PC-3 (cell line): ENCODE data around the gene KAT6B. TPM values are rescaled to one million over a fixed set of nuclear protein-coding genes. Genes with fewer than 3 reads are reported as not detected.

ENCODE experiments used
- ATAC-seq: fragments of 200-7000 bp; cut with Tn5 transposase; 2 replicates; pipeline ENCODE4 v1.9.1; 2020; ENCODE audit warnings: mild to moderate bottlenecking, moderate library complexity
- BruUV-seq: library from RNA; stranded (reverse); fragments of 400-500 nt; replicated peaks from 2 replicates; lab custom pipeline; 2021; lab: Mats Ljungman, UMichigan
- CTCF ChIA-PET: fragments of 300-600 bp; sonication (Branson Sonifier 250); formaldehyde crosslinking; loops from one replicate; lab custom pipeline; 2022; ENCODE audit warnings: antibody characterized with exemption; lab: Charles Lee
- POLR2A ChIA-PET: fragments of 300-600 bp; sonication (Branson Sonifier 250); formaldehyde crosslinking; loops from one replicate; lab custom pipeline; 2022; ENCODE audit warnings: antibody characterized with exemption; ENCODE audit not compliant: unreplicated experiment; lab: Charles Lee
- DNase-seq: peaks from one replicate; pipeline ENCODE4 v3.0.0-alpha.2; 2015
- H2AFZ ChIP-seq: fragments of 300-600 bp; sonication (generic); 2 replicates; pipeline ENCODE4 v1.6.0; 2016; ENCODE audit warnings: antibody characterized with exemption, low read length
- H3F3A ChIP-seq: fragments of 300-600 bp; sonication (generic); one replicate; pipeline ENCODE4 v1.6.0; 2017; ENCODE audit warnings: antibody characterized with exemption, low read length, control low read depth, mild to moderate bottlenecking; ENCODE audit not compliant: unreplicated experiment
- H3K27ac ChIP-seq: fragments of 300-600 bp; sonication (generic); 2 replicates; pipeline ENCODE4 v1.5.1; 2016; ENCODE audit warnings: mild to moderate bottlenecking, low read length
- H3K27me3 ChIP-seq: fragments of 300-600 bp; sonication (generic); 2 replicates; pipeline ENCODE4 v1.6.1; 2016; ENCODE audit warnings: low read length, mixed read lengths
- H3K36me3 ChIP-seq: fragments of 300-600 bp; sonication (generic); 2 replicates; pipeline ENCODE4 v1.6.1; 2016; ENCODE audit warnings: low read depth, mixed run types, low read length, mixed read lengths
- H3K4me1 ChIP-seq: fragments of 300-600 bp; sonication (generic); 2 replicates; pipeline ENCODE4 v1.5.1; 2016; ENCODE audit warnings: low read length; ENCODE audit not compliant: insufficient read depth
- H3K4me2 ChIP-seq: fragments of 300-600 bp; sonication (generic); 2 replicates; pipeline ENCODE4 v1.6.0; 2016; ENCODE audit warnings: low read length
- H3K4me3 ChIP-seq: fragments of 300-600 bp; sonication (generic); 2 replicates; pipeline ENCODE4 v1.5.1; 2016; ENCODE audit warnings: mild to moderate bottlenecking, low read length, mixed read lengths
- H3K79me2 ChIP-seq: fragments of 300-600 bp; sonication (generic); 2 replicates; pipeline ENCODE4 v1.6.1; 2017; ENCODE audit warnings: low read length, mixed read lengths
- H3K9ac ChIP-seq: fragments of 300-600 bp; sonication (generic); 2 replicates; pipeline ENCODE4 v1.6.0; 2016; ENCODE audit warnings: mild to moderate bottlenecking, low read length
- H3K9me2 ChIP-seq: fragments of 300-600 bp; sonication (generic); replicated peaks from 2 replicates; pipeline ENCODE4 v1.6.1; 2016; ENCODE audit warnings: mixed run types, low read length, mixed read lengths
- H3K9me3 ChIP-seq: fragments of 300-600 bp; sonication (generic); 2 replicates; pipeline ENCODE4 v1.6.1; 2016; ENCODE audit warnings: low read length, mixed read lengths
- H4K20me1 ChIP-seq: fragments of 300-600 bp; sonication (generic); 2 replicates; pipeline ENCODE4 v1.6.1; 2016; ENCODE audit warnings: low read length, mixed read lengths
- EZH2 ChIP-seq: fragments of 300-600 bp; sonication (generic); IDR thresholded peaks from one replicate; pipeline ENCODE4 v1.6.1; 2017; ENCODE audit warnings: antibody characterized with exemption, mild to moderate bottlenecking, low read length; ENCODE audit not compliant: unreplicated experiment
- EZH2phosphoT487 ChIP-seq: fragments of 300-600 bp; sonication (generic); IDR thresholded peaks from 2 replicates; pipeline ENCODE4 v1.6.1; 2018; ENCODE audit warnings: mild to moderate bottlenecking, antibody characterized with exemption, low read length, borderline replicate concordance
- intact Hi-C: fragments of 100-400 bp; cut with micrococcal nuclease; formaldehyde crosslinking; loops from 2 replicates; pipeline ENCODE4 v1.9.0; 2023
- total RNA-seq: library from RNA; depleted of rRNA; stranded (reverse); fragments of >200 nt; gene quantifications from 2 replicates; pipeline ENCODE4 v1.2.3, GENCODE V29; 2014
- TF ChIP-seq, protein P1 (sequence below): fragments of 300-600 bp; sonication (generic); conservative IDR thresholded peaks from 2 replicates; pipeline ENCODE4 v1.5.1; 2017; ENCODE audit warnings: antibody characterized with exemption, low read depth, mild to moderate bottlenecking, low read length

Gene KAT6B
- total RNA-seq, 1 experiment from 2014 or later, result 94.5 TPM

- no peak for DNase-seq
- intact Hi-C loops, result no loop called here
- Histone ChIP-seq H3K79me2 (no peaks in the 10 kb centered on the region), H3K4me3 (no peak overlapping the region), H3K4me1 (peaks cover 5% of the 10 kb centered on the region; the same call in 1 of the 2 replicates), H3K9ac (no peak overlapping the region), H3K4me2 (no peak overlapping the region), H3F3A (no peaks in the 10 kb centered on the region), H3K27ac (no peak overlapping the region), H3K36me3 (peaks cover 58% of the 10 kb centered on the region), H2AFZ (no peak overlapping the region), H3K9me3 (no peaks in the 10 kb centered on the region), H4K20me1 (0 out of 2 replicates have a peak, but pooled peaks cover 5% of the 10 kb centered on the region), H3K27me3 (no peaks in the 10 kb centered on the region), H3K9me2 (no peaks in the 10 kb centered on the region)
- POLR2A ChIA-PET, result interaction anchor here (0.5 kb wide), 1 partner anchor 244 kb away, joined by 4 read pairs; no protein-coding TSS in a partner anchor
- CTCF ChIA-PET, result no interaction called here
- TF ChIP-seq, protein P1, sequence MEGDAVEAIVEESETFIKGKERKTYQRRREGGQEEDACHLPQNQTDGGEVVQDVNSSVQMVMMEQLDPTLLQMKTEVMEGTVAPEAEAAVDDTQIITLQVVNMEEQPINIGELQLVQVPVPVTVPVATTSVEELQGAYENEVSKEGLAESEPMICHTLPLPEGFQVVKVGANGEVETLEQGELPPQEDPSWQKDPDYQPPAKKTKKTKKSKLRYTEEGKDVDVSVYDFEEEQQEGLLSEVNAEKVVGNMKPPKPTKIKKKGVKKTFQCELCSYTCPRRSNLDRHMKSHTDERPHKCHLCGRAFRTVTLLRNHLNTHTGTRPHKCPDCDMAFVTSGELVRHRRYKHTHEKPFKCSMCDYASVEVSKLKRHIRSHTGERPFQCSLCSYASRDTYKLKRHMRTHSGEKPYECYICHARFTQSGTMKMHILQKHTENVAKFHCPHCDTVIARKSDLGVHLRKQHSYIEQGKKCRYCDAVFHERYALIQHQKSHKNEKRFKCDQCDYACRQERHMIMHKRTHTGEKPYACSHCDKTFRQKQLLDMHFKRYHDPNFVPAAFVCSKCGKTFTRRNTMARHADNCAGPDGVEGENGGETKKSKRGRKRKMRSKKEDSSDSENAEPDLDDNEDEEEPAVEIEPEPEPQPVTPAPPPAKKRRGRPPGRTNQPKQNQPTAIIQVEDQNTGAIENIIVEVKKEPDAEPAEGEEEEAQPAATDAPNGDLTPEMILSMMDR, result no peak
- BruUV-seq, result no TSS peak
- no peak for ATAC-seq
Observed at GRCh38 chr10:74988832-74989561, 162.6 kb downstream of the KAT6B start.

- CTCF ChIA-PET, result no interaction called here
- no peak overlapping the region for H3K4me3 ChIP-seq
- ATAC-seq (peak; percentile 74), DNase-seq (peak; percentile 97)
- 0 out of 2 replicates have a peak, but pooled peaks cover 5% of the 10 kb centered on the region for H4K20me1 ChIP-seq
- no peak overlapping the region for H2AFZ ChIP-seq
- H3K4me1 ChIP-seq, result peaks cover 14% of the 10 kb centered on the region
- intact Hi-C loops, result no loop called here
- POLR2A ChIA-PET, result no interaction called here
- no peaks in the 10 kb centered on the region for H3K27me3 ChIP-seq
- H3K36me3 ChIP-seq, result peaks cover 59% of the 10 kb centered on the region
- no peaks in the 10 kb centered on the region for H3F3A ChIP-seq
- no peak overlapping the region for H3K27ac ChIP-seq
- H3K9me3 ChIP-seq, result no peaks in the 10 kb centered on the region
- BruUV-seq, result no TSS peak
- TF ChIP-seq EZH2phosphoT487, result no peak
- TF ChIP-seq EZH2, result no peak
- TF ChIP-seq, protein P1, result peak; percentile 99
- no peaks in the 10 kb centered on the region for H3K79me2 ChIP-seq
- H3K9ac ChIP-seq, result no peak overlapping the region
- H3K4me2 ChIP-seq, result no peak overlapping the region
- H3K9me2 ChIP-seq, result no peaks in the 10 kb centered on the region
Observed at GRCh38 chr10:74991435-74991834, 165.0 kb downstream of the KAT6B start.

DNA sequence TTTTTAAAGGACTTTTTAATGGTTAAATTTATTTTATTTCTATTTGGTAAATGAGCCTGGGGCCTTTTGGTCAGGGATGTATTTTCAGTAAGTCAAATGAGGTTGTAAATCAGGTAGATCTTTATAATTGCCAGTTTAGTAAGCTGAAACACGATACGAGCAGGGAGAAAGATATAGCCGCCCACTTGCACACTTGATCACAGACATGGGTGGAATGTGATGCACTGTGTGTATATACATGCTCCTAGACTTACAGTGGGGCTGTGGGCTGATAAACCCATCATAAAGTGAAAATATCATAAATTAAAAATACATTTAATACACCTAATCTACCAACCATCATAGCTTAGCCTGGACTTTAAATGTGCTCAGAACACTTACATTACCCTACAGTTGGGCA is 165.7 kb downstream of the KAT6B start:
- Histone ChIP-seq H3K79me2 (no peaks in the 10 kb centered on the region), H3K27ac (no peak overlapping the region), H3F3A (no peaks in the 10 kb centered on the region), H3K9me3 (no peaks in the 10 kb centered on the region), H3K4me1 (peaks cover 14% of the 10 kb centered on the region), H3K9ac (no peak overlapping the region), H3K4me2 (no peak overlapping the region), H3K36me3 (peaks cover 55% of the 10 kb centered on the region), H3K27me3 (no peaks in the 10 kb centered on the region), H2AFZ (no peak overlapping the region), H3K4me3 (no peak overlapping the region), H4K20me1 (0 out of 2 replicates have a peak, but pooled peaks cover 5% of the 10 kb centered on the region), H3K9me2 (no peaks in the 10 kb centered on the region)
- ChIA-PET CTCF (interaction anchor here (0.6 kb wide), 1 partner anchor 144 kb away, joined by 3 read pairs; no protein-coding TSS in a partner anchor), POLR2A (no interaction called here)
- BruUV-seq, result TSS peak; percentile 0
- TF ChIP-seq EZH2, result no peak
- TF ChIP-seq, protein P1, result no peak
- TF ChIP-seq EZH2phosphoT487, result no peak
- ATAC-seq (no peak), DNase-seq (no peak)
- intact Hi-C loops, result no loop called here
